Measurements from ENCODE around the gene ADAMTSL3.

The ADAMTSL3 gene

GRCh38 chr15:83970295-83970890 is 316.5 kb downstream of the ADAMTSL3 start:
- TF ChIP-seq FOXP2 (optimal IDR thresholded peaks at IDR 0.05; ENCODE audit: borderline replicate concordance, extremely low read depth, extremely low read length, insufficient read depth) (no peak), SIN3A (IDR thresholded peaks at IDR 0.05; ENCODE audit: borderline replicate concordance, insufficient read depth, low read length) (no peak)
- TF ChIP-seq, protein P1, sequence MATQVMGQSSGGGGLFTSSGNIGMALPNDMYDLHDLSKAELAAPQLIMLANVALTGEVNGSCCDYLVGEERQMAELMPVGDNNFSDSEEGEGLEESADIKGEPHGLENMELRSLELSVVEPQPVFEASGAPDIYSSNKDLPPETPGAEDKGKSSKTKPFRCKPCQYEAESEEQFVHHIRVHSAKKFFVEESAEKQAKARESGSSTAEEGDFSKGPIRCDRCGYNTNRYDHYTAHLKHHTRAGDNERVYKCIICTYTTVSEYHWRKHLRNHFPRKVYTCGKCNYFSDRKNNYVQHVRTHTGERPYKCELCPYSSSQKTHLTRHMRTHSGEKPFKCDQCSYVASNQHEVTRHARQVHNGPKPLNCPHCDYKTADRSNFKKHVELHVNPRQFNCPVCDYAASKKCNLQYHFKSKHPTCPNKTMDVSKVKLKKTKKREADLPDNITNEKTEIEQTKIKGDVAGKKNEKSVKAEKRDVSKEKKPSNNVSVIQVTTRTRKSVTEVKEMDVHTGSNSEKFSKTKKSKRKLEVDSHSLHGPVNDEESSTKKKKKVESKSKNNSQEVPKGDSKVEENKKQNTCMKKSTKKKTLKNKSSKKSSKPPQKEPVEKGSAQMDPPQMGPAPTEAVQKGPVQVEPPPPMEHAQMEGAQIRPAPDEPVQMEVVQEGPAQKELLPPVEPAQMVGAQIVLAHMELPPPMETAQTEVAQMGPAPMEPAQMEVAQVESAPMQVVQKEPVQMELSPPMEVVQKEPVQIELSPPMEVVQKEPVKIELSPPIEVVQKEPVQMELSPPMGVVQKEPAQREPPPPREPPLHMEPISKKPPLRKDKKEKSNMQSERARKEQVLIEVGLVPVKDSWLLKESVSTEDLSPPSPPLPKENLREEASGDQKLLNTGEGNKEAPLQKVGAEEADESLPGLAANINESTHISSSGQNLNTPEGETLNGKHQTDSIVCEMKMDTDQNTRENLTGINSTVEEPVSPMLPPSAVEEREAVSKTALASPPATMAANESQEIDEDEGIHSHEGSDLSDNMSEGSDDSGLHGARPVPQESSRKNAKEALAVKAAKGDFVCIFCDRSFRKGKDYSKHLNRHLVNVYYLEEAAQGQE (IDR thresholded peaks at IDR 0.05; ENCODE audit: insufficient read depth in 1 of 2, low read depth in 2 of 2, low read length in 2 of 2), result no peak

DNA sequence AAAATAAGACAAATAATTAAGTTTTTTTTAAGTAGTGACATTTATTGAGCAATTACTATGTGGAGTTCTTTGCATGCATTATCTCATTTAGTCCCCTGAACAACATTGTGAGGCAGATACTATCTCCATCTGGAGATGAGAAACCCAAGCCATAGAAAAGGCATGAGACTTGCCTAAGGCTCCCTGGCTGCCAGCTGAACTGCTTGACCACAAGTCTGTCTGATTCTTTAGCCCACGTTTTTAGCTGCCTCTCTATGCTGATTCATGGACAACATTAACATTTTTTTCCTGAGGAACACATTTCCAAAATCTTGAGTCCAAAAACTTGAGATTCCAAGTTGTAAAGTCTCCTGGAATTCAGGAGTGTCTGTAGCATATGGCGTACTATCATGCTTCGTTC is 318.1 kb downstream of the ADAMTSL3 start:
- TF ChIP-seq SIN3A (IDR thresholded peaks at IDR 0.05; ENCODE audit: borderline replicate concordance, insufficient read depth, low read length), result no peak
- no peak for TF ChIP-seq TAF1 (IDR thresholded peaks at IDR 0.05; ENCODE audit: borderline replicate concordance, insufficient read depth, low read length)

GRCh38 chr15:83973816-83974215 is 319.9 kb downstream of the ADAMTSL3 start:
- no peak for TF ChIP-seq SIN3A (IDR thresholded peaks at IDR 0.05; ENCODE audit: borderline replicate concordance, insufficient read depth, low read length)
- no peak for TF ChIP-seq TAF1 (IDR thresholded peaks at IDR 0.05; ENCODE audit: borderline replicate concordance, insufficient read depth, low read length)
- no peak for TF ChIP-seq FOXP2 (optimal IDR thresholded peaks at IDR 0.05; ENCODE audit: borderline replicate concordance, extremely low read depth, extremely low read length, insufficient read depth)
- no peak for TF ChIP-seq POLR2AphosphoS5 (IDR thresholded peaks at IDR 0.05; ENCODE audit: low read depth, low read length)
- TF ChIP-seq, protein P1 (IDR thresholded peaks at IDR 0.05; ENCODE audit: insufficient read depth in 1 of 2, low read depth in 2 of 2, low read length in 2 of 2), result no peak

- TF ChIP-seq POLR2AphosphoS5 (IDR thresholded peaks at IDR 0.05; ENCODE audit: low read depth, low read length), result no peak
- TF ChIP-seq, protein P1 (IDR thresholded peaks at IDR 0.05; ENCODE audit: insufficient read depth in 1 of 2, low read depth in 2 of 2, low read length in 2 of 2), result no peak
- no peak for TF ChIP-seq TAF1 (IDR thresholded peaks at IDR 0.05; ENCODE audit: borderline replicate concordance, insufficient read depth, low read length)
- TF ChIP-seq SIN3A (IDR thresholded peaks at IDR 0.05; ENCODE audit: borderline replicate concordance, insufficient read depth, low read length), result no peak
- TF ChIP-seq FOXP2 (optimal IDR thresholded peaks at IDR 0.05; ENCODE audit: borderline replicate concordance, extremely low read depth, extremely low read length, insufficient read depth), result no peak
Measured at GRCh38 chr15:83977992-83978391, 324.1 kb downstream of the ADAMTSL3 start.

DNA sequence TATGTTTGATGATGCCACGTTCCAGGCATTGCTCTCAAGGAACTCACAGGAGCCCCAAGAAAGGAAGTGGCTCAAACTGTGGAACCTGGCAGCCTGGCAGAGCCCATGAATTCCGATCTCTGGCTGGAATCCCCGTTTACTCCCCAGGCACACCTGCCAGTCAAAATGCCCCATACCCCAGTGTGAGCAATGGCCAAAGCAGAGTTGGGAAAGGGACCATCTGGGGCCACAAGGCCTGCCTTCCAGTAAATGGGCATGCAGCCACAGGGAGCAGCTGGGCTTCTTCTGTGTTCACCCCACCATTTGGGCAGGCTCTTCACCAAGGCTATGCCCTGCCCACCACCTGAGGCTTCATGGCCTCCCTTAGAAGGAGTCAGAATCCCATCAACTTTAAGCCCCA is 324.7 kb downstream of the ADAMTSL3 start:
- no peak for TF ChIP-seq POLR2AphosphoS5 (IDR thresholded peaks at IDR 0.05; ENCODE audit: low read depth, low read length)
- TF ChIP-seq FOXP2 (optimal IDR thresholded peaks at IDR 0.05; ENCODE audit: borderline replicate concordance, extremely low read depth, extremely low read length, insufficient read depth), result no peak
- TF ChIP-seq, protein P1 (IDR thresholded peaks at IDR 0.05; ENCODE audit: insufficient read depth in 1 of 2, low read depth in 2 of 2, low read length in 2 of 2), result no peak
- TF ChIP-seq TAF1 (IDR thresholded peaks at IDR 0.05; ENCODE audit: borderline replicate concordance, insufficient read depth, low read length), result no peak
- TF ChIP-seq SIN3A (IDR thresholded peaks at IDR 0.05; ENCODE audit: borderline replicate concordance, insufficient read depth, low read length), result no peak

All from PFSK-1 (cell line).